HepG2 (cell line): ENCODE measurements around the gene PGRMC2. TPM values are rescaled to one million over a fixed set of nuclear protein-coding genes. Genes with fewer than 3 reads are reported as not detected.

Experiments
- ATAC-seq: fragments of 200-7000 bp; cut with Tn5 transposase; 3 replicates; pipeline ENCODE4 v1.9.1; 2020; ENCODE audit warnings: mild to moderate bottlenecking, moderate library complexity
- BruUV-seq: library from RNA; stranded (reverse); fragments of 400-500 nt; replicated peaks from 2 replicates; lab custom pipeline; 2021; lab: Mats Ljungman, UMichigan
- CTCF ChIA-PET: fragments of 300-600 bp; formaldehyde crosslinking; extraction: SDS; loops from one replicate; lab custom pipeline; 2021; ENCODE audit warnings: low total read pairs, inconsistent platforms, low intra/inter-chr PET ratio; lab: Yijun Ruan, JAX
- POLR2A ChIA-PET: fragments of 350-600 bp; sonication (Branson Sonifier 250); formaldehyde crosslinking; loops from one replicate; lab custom pipeline; 2020; ENCODE audit warnings: antibody characterized with exemption, inconsistent platforms; lab: Yijun Ruan, JAX
- DNase-seq: peaks from one replicate; pipeline ENCODE4 v3.0.0-alpha.2; 2015; ENCODE audit warnings: low spot score
- FAIRE-seq: peaks from 3 replicates; lab custom pipeline; 2011; peaks lifted over from hg19 to GRCh38; lab: Jason Lieb, UNC
- H2AFZ ChIP-seq: one replicate; pipeline ENCODE4 v1.6.1; 2011; ENCODE audit warnings: low read length, inconsistent platforms
- H3K27ac ChIP-seq: fragments of 300-600 bp; 3 replicates; pipeline ENCODE4 v1.8.0; 2011; ENCODE audit warnings: mixed run types, mild to moderate bottlenecking, mixed read lengths, low read length, inconsistent platforms; ENCODE audit not compliant: insufficient read depth; ENCODE audit errors: extremely low read length
- H3K27me3 ChIP-seq, 2 experiments: fragments of 200-600 bp in 1 of 2; 2 replicates in 1 of 2; 3 replicates in 1 of 2; pipeline versions ENCODE4 v1.6.0 to v1.8.0; 2011; ENCODE audit warnings: low read length in 2 of 2, mild to moderate bottlenecking in 2 of 2, moderate library complexity in 2 of 2, inconsistent platforms in 1 of 2; ENCODE audit not compliant: insufficient read depth in 2 of 2, control insufficient read depth in 1 of 2
- H3K36me3 ChIP-seq, 2 experiments: fragments of 200-600 bp in 1 of 2; replicated peaks in 1 of 2; 2 replicates in 1 of 2; 3 replicates in 1 of 2; pipeline versions ENCODE4 v1.5.1 to v1.8.0; 2011; ENCODE audit warnings: low read length in 2 of 2, inconsistent platforms in 1 of 2; ENCODE audit not compliant: insufficient read depth in 2 of 2, control insufficient read depth in 1 of 2
- H3K4me1 ChIP-seq: 2 replicates; pipeline ENCODE4 v1.5.1; 2012; ENCODE audit warnings: low read length, inconsistent platforms; ENCODE audit not compliant: insufficient read depth
- H3K4me2 ChIP-seq: 2 replicates; pipeline ENCODE4 v1.6.0; 2011; ENCODE audit warnings: low read depth, low read length, inconsistent platforms
- H3K4me3 ChIP-seq, 3 experiments: fragments of 200-600 bp in 1 of 3; sonication (generic), shearing (Covaris generic) in 1 of 3; replicated peaks in 1 of 3; 2 replicates each; pipeline ENCODE4 v1.5.1; 2011 to 2016; ENCODE audit warnings: low read length in 3 of 3, inconsistent platforms in 2 of 3, low read depth in 2 of 3, mild to moderate bottlenecking in 2 of 3, control low read depth in 1 of 3, mixed read lengths in 1 of 3; ENCODE audit not compliant: insufficient read depth in 1 of 3
- H3K79me2 ChIP-seq: one replicate; pipeline ENCODE4 v1.6.1; 2011; ENCODE audit warnings: low read length, inconsistent platforms; ENCODE audit not compliant: insufficient read depth
- H3K9ac ChIP-seq: 2 replicates; pipeline ENCODE4 v1.6.0; 2011; ENCODE audit warnings: mild to moderate bottlenecking, low read depth, low read length, inconsistent platforms; ENCODE audit not compliant: insufficient read depth
- H3K9me3 ChIP-seq: 2 replicates; pipeline ENCODE4 v1.5.1; 2012; ENCODE audit warnings: mild to moderate bottlenecking, low read length
- H4K20me1 ChIP-seq: 2 replicates; pipeline ENCODE4 v1.6.0; 2011; ENCODE audit warnings: inconsistent platforms, mild to moderate bottlenecking, low read length, moderate library complexity; ENCODE audit not compliant: insufficient read depth
- CREM ChIP-seq, 2 experiments: sonication (generic) in 1 of 2; formaldehyde crosslinking in 1 of 2; IDR thresholded peaks; 2 replicates each; pipeline versions ENCODE4 v1.4.0 to v1.6.1; 2016 to 2020; ENCODE audit warnings: antibody characterized with exemption in 1 of 2, mild to moderate bottlenecking in 1 of 2, missing genetic modification reagents in 1 of 2
- JUNB ChIP-seq: sonication (generic); formaldehyde crosslinking; IDR thresholded peaks from 2 replicates; pipeline ENCODE4 v1.8.0; 2022; ENCODE audit warnings: missing genetic modification reagents, mild to moderate bottlenecking, borderline replicate concordance
- KDM2A ChIP-seq: sonication (generic); formaldehyde crosslinking; IDR thresholded peaks from 2 replicates; pipeline ENCODE4 v1.4.0; 2020; ENCODE audit warnings: low read depth, missing genetic modification reagents, borderline replicate concordance
- NFATC3 ChIP-seq: sonication (generic); formaldehyde crosslinking; IDR thresholded peaks from 2 replicates; pipeline ENCODE4 v1.5.1; 2020; ENCODE audit warnings: mild to moderate bottlenecking, missing genetic modification reagents
- PCBP2 ChIP-seq: fragments of 200-400 bp; formaldehyde crosslinking; optimal IDR thresholded peaks from 2 replicates; pipeline ENCODE3; 2018; ENCODE audit warnings: low read length, low read depth; ENCODE audit not compliant: poor library complexity, severe bottlenecking
- PHB2 ChIP-seq: fragments of 450-650 bp; IDR thresholded peaks from 2 replicates; pipeline ENCODE4 v1.6.1; 2018; ENCODE audit not compliant: partially characterized antibody
- SP2 ChIP-seq: sonication (generic); formaldehyde crosslinking; IDR thresholded peaks from 2 replicates; pipeline ENCODE4 v1.5.1; 2020; ENCODE audit warnings: mild to moderate bottlenecking, missing genetic modification reagents
- XRCC5 ChIP-seq: fragments of 200-400 bp; formaldehyde crosslinking; optimal IDR thresholded peaks from 2 replicates; pipeline ENCODE3; 2017; ENCODE audit warnings: mild to moderate bottlenecking, low read length
- ZNF589 ChIP-seq: sonication (generic); formaldehyde crosslinking; conservative IDR thresholded peaks from 2 replicates; pipeline ENCODE4 v1.8.0; 2022; ENCODE audit warnings: mild to moderate bottlenecking, moderate library complexity, missing genetic modification reagents
- WGBS: methylation state at CpG from one replicate; pipeline ENCODE4 v1.1.6; 2017; ENCODE audit warnings: low lambda C conversion rate; 5-methylcytosine and 5-hydroxymethylcytosine counted together
- in situ Hi-C: cut with HindIII; loops from 2 replicates; pipeline ENCODE4 v1.10.0; 2017; ENCODE audit warnings: low pct_unique_long_range_greater_than_20kb; ENCODE audit not compliant: extremely low pct_ligation_motif_present
- intact Hi-C: fragments of 100-400 bp; cut with micrococcal nuclease; formaldehyde crosslinking; loops from one replicate; pipeline ENCODE4 v1.10.0; 2022; ENCODE audit not compliant: unreplicated experiment
- polyA plus RNA-seq, 8 experiments: library from polyadenylated mRNA; depleted of rRNA in 3 of 8; stranded (reverse) in 7 of 8; unstranded in 1 of 8; fragments of >200 nt; fragmentation: Illumina TruSeq in 4 of 8; extraction: Trizol in 4 of 8; gene quantifications; 2 replicates each; pipeline versions ENCODE4 v1.2.1 to v1.2.3, GENCODE V29; 2011 to 2016; ENCODE audit warnings: low read depth in 4 of 8, missing spikeins in 1 of 8, mixed read lengths in 1 of 8; ENCODE audit not compliant: insufficient read depth in 1 of 8
- total RNA-seq, 5 experiments: library from RNA; depleted of rRNA; stranded (reverse); fragments of >200 nt; fragmentation: Illumina TruSeq; extraction: Trizol; gene quantifications; 2 replicates each; pipeline ENCODE4 v1.2.3, GENCODE V29; 2016; ENCODE audit warnings: low read depth in 1 of 5
- TF ChIP-seq, protein P1 (sequence below): IDR thresholded peaks from 2 replicates; pipeline ENCODE4 v1.6.1; 2016

PGRMC2 gene
- total and polyA plus RNA-seq, 2 of the 13 experiments (the other 11 are each of a cell fraction or from before 2014, with no cell fraction given), result 16.0 to 19.8 TPM

DNA sequence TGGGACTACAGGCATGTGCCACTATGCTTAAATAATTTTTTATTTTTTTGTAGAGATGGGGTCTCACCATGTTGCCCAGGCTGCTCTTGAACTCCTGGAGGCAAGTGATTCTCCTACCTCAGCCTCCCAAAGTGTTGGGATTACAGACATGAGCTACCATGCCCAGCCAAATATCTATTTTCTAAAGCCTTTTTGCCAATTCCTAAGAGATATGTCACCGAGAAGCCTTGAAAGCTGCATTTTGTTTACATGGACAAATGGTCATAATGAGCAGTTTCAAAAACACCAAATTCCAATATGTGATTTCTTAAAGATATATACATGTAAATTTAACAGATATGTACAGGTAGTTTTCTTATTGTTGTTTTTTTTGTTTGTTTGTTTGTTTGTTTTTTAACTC lies 33.0 kb upstream of the PGRMC2 start (continued):
- TF ChIP-seq, protein P1, sequence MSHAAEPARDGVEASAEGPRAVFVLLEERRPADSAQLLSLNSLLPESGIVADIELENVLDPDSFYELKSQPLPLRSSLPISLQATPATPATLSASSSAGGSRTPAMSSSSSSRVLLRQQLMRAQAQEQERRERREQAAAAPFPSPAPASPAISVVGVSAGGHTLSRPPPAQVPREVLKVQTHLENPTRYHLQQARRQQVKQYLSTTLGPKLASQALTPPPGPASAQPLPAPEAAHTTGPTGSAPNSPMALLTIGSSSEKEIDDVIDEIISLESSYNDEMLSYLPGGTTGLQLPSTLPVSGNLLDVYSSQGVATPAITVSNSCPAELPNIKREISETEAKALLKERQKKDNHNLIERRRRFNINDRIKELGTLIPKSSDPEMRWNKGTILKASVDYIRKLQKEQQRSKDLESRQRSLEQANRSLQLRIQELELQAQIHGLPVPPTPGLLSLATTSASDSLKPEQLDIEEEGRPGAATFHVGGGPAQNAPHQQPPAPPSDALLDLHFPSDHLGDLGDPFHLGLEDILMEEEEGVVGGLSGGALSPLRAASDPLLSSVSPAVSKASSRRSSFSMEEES (CRISPR knock-in tag), result no peak
- no peak for TF ChIP-seq JUNB (CRISPR knock-in tag)
- no peak for TF ChIP-seq SP2 (CRISPR knock-in tag)
- no peak for TF ChIP-seq XRCC5
- no peak for TF ChIP-seq PHB2
- no peak for TF ChIP-seq CREM (IDR thresholded peaks at IDR 0.05)
- no peak for TF ChIP-seq CREM (CRISPR knock-in tag; IDR thresholded peaks at IDR 0.05)
- TF ChIP-seq KDM2A (CRISPR knock-in tag), result no peak
- no peak for TF ChIP-seq NFATC3
- no peak for TF ChIP-seq ZNF589 (CRISPR knock-in tag)

GRCh38 chr4:128315756-128316520 lies 28.3 kb upstream of the PGRMC2 start:
- DNase-seq (no peak), ATAC-seq (no peak), FAIRE-seq (no peak)
- Histone ChIP-seq H3K27ac (no peak overlapping the region), H2AFZ (no peak overlapping the region), H3K9ac (no peak overlapping the region), H4K20me1 (no peaks in the 10 kb centered on the region), H3K4me2 (no peak overlapping the region), H3K4me1 (no peaks in the 10 kb centered on the region), H3K27me3 (no peaks in the 10 kb centered on the region), H3K79me2 (no peaks in the 10 kb centered on the region), H3K4me3 (no peak overlapping the region), H3K36me3 (no peaks in the 10 kb centered on the region), H3K9me3 (no peaks in the 10 kb centered on the region)
- 55% methylated on average over 2 of the region's 2 CpGs for WGBS
- ChIA-PET POLR2A (no interaction called here), CTCF (no interaction called here)
- no TSS peak for BruUV-seq
- in situ Hi-C loops (no loop called here), intact Hi-C loops (no loop called here)
- no peak for TF ChIP-seq PCBP2
